GM04504 (cell line): ENCODE results near the gene LRRC37A3.
"Not testable (repeated sequence)": the region's sequence is repeated elsewhere in the genome, so short reads cannot be mapped to it uniquely, and the experiment has no call there.

Experiments used
- DNase-seq: peaks from one replicate; pipeline ENCODE4 v3.0.0-alpha.2; 2012; ENCODE audit warnings: low read depth

LRRC37A3 gene

DNA sequence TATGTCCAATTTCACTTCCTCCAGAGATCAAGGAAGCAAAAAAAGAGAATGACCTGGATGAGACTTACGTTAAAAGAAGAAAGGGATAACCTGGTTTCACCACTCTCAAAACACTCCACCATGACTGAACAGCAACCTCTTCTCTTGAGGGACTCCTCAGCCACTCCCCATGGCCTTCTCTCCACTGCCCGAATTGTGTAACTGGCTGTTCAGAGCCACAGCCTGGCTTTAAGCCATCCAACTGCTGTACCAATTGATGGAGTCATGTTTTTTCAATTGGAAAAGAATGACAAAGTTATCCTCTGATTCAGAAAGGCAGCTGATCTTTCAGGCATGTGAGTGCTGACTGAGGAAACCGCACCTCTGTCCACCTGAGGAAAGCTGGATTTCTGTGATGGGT, 85.2 kb downstream of the LRRC37A3 start:
- peak; percentile 57 for DNase-seq

DNA sequence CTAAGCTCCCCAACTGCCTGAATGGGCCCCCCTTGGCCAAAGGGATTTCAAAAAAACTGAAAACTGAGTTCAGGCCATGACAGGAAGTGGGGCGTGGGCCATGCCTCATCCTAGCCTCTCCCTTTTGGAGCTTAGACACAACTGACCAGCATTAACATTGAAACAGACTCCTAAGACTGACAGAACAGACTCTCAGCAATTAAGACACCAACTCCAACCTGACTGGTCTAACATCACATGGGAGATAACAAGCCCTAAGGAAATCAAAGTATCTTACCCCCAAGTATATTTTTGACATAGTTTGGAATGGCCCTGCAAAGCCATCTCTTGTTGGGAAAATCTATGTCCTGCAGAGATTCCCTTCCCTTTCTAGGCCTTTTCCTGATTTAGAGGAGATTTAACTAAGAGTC, 88.6 kb downstream of the LRRC37A3 start:
- DNase-seq, result not testable (repeated sequence)

- not testable (repeated sequence) for DNase-seq
Observed at GRCh38 chr17:64829824-64830630, 89.3 kb downstream of the LRRC37A3 start.

DNA sequence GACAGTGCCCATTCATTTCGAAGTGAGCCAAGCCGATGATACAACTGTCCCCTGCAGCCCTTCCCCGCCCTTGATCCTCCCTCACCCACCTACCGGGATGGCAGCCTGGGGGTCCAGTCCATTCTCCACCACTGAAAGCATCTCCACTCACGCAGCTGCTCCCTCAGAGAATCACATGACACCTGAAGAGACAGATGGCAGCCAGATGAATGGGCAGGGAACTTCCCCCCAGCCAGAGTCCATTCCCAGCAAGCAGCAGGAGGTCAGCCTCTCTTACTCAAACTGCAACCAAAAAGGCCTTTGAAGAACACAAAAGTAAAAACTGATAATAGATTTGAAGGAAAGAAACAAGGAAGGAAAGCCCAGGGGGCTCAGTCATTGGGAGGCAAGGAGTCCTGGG, 90.2 kb downstream of the LRRC37A3 start:
- not testable (repeated sequence) for DNase-seq

DNA sequence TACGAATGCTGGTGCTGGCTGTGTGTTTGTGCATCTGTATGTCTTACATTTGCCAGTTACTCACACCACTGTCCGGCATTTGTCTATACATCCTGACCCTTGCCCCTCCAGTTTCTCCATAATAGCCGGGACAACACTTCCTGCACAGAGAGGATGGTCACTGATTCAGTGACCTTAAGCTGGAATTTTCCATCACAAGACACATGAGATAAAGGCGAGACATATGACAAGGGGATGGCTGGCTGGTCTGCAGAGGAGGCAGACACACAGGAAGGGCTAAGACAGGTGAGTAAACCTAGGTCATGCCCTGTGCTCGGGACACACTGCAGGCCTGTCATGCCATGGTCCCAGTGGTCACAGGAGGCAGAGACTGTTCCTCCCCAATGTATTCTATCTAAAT, 100.4 kb downstream of the LRRC37A3 start:
- not testable (repeated sequence) for DNase-seq

DNA sequence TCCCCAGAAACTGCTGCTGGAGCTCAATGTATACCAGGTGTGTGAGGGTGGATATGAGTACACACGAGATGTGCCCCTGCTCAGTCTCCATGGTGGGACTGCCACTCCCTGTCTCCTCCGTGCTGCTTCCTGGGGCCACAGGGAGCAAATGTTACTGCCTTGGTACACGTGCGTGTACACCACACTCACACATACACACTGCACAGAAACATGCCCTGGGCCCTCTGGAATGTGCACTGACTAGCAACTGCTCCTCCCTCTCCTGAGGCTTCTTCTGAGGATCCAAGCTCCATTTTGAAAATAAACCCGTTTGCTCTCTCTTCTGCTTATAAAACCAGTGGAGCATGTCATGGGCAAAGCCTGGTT, 103.5 kb downstream of the LRRC37A3 start:
- not testable (repeated sequence) for DNase-seq

- not testable (repeated sequence) for DNase-seq
Observed at GRCh38 chr17:64814993-64815832, 104.1 kb downstream of the LRRC37A3 start.

GRCh38 chr17:64808178-64808977, 110.9 kb downstream of the LRRC37A3 start:
- peak; percentile 34 for DNase-seq
